ENCODE results near the gene RAMP2. TPM values are rescaled to one million over a fixed set of nuclear protein-coding genes. Genes with fewer than 3 reads are reported as not detected.

Gene RAMP2
- total and polyA plus RNA-seq, 7 donors = 2.3 to 26.6 (median 16.8) TPM

- TF ChIP-seq POLR2AphosphoS5 (IDR thresholded peaks at IDR 0.05) (no peak), EP300 (IDR thresholded peaks at IDR 0.05) (no peak), POLR2A (IDR thresholded peaks at IDR 0.05) (no peak), CTCF (IDR thresholded peaks at IDR 0.05) (no peak)
- peak overlapping the region; percentile 74 to 87 (median 84) for H3K27ac ChIP-seq
Measured at GRCh38 chr17:42772945-42773289, 11.9 kb downstream of the RAMP2 start.

GRCh38 chr17:42773290-42774035 lies 12.4 kb downstream of the RAMP2 start, which contains the start of gene VPS25:
Gene VPS25, plus strand, starts transcription at chr17:42773449. Its CDS starts 27 bp downstream, at chr17:42773476.
- WGBS, 2 donors = 1 to 3% methylated on average over 39 of the region's 39 CpGs
- no peaks in the 10 kb centered on the region for H3K27me3 ChIP-seq
- DNase-seq = peak; percentile 87
- H3K4me1 ChIP-seq = peaks cover 0 to 19% (median 14%) of the 10 kb centered on the region in 4 donors
- peak within 1 kb of the TSS; percentile 55 to 83 (median 68) for H3K4me3 ChIP-seq
- H3K9me3 ChIP-seq = no peaks in the 10 kb centered on the region
- intact Hi-C loops (cut with DNase I) = no loop called here
- TF ChIP-seq POLR2A (IDR thresholded peaks at IDR 0.05) (peak; percentile 46 to 54), EP300 (IDR thresholded peaks at IDR 0.05) (no peak), POLR2AphosphoS5 (IDR thresholded peaks at IDR 0.05) (peak; percentile 68 to 88 (median 81))
- H3K27ac ChIP-seq = peak within 1 kb of the TSS; percentile 74 to 87 (median 84)
- peaks cover 0 to 37% (median 11%) of the 10 kb centered on the region in 4 donors for H3K36me3 ChIP-seq

More at GRCh38 chr17:42772945-42773289, 11.9 kb downstream of the RAMP2 start:
- H3K36me3 ChIP-seq = peaks cover 0 to 32% (median 8%) of the 10 kb centered on the region in 4 donors
- WGBS, 2 donors = 4 to 5% methylated on average over 3 of the region's 3 CpGs
- intact Hi-C loops (cut with DNase I) = no loop called here
- H3K27me3 ChIP-seq = no peaks in the 10 kb centered on the region
- peak overlapping the region; percentile 55 to 83 (median 68) for H3K4me3 ChIP-seq
- no peak for DNase-seq
- H3K4me1 ChIP-seq = peaks cover 0 to 19% (median 14%) of the 10 kb centered on the region in 4 donors
- H3K9me3 ChIP-seq = no peaks in the 10 kb centered on the region

- peaks cover 0 to 19% (median 14%) of the 10 kb centered on the region in 4 donors for H3K4me1 ChIP-seq
Measured at GRCh38 chr17:42774066-42774745, 13.2 kb downstream of the RAMP2 start.

GRCh38 chr17:42775534-42776098 lies 14.6 kb downstream of the RAMP2 start:
- peaks cover 0 to 28% (median 23%) of the 10 kb centered on the region in 4 donors for H3K4me1 ChIP-seq
- TF ChIP-seq CTCF (IDR thresholded peaks at IDR 0.05) (no peak), POLR2AphosphoS5 (IDR thresholded peaks at IDR 0.05) (no peak), EP300 (IDR thresholded peaks at IDR 0.05) (no peak), POLR2A (IDR thresholded peaks at IDR 0.05) (no peak)
- no peaks in the 10 kb centered on the region for H3K9me3 ChIP-seq
- 58 to 73% methylated on average over 3 of the region's 3 CpGs for WGBS, 2 donors
- H3K27me3 ChIP-seq = peaks cover 4 to 11% (median 6%) of the 10 kb centered on the region in 3 donors
- H3K27ac ChIP-seq = no peak overlapping the region
- intact Hi-C loops (cut with DNase I) = no loop called here
- H3K36me3 ChIP-seq = peaks cover 9 to 50% (median 22%) of the 10 kb centered on the region in 4 donors
- no peak overlapping the region for H3K4me3 ChIP-seq
- DNase-seq = no peak

More at GRCh38 chr17:42774066-42774745, 13.2 kb downstream of the RAMP2 start:
- Histone ChIP-seq H3K4me3 (peak overlapping the region; percentile 55 to 83 (median 68)), H3K36me3 (peaks cover 7 to 45% (median 18%) of the 10 kb centered on the region in 4 donors), H3K27me3 (no peaks in the 10 kb centered on the region), H3K27ac (peak overlapping the region; percentile 74 to 87 (median 84)), H3K9me3 (no peaks in the 10 kb centered on the region)
- DNase-seq = no peak
- no peak for TF ChIP-seq CTCF (IDR thresholded peaks at IDR 0.05)
- TF ChIP-seq POLR2AphosphoS5 (IDR thresholded peaks at IDR 0.05) = no peak
- TF ChIP-seq POLR2A (IDR thresholded peaks at IDR 0.05) = no peak
- TF ChIP-seq EP300 (IDR thresholded peaks at IDR 0.05) = no peak
- intact Hi-C loops (cut with DNase I) = no loop called here
- 70 to 79% methylated on average over 3 of the region's 3 CpGs for WGBS, 2 donors

Measured in sigmoid colon (tissue), 7 donors.